ENCODE measurements around the gene BAG3.
A peak's percentile ranks its signal among the peaks of the same experiment; 100 is the strongest.
"Not testable (repeated sequence)": the region's sequence is repeated elsewhere in the genome, so short reads cannot be mapped to it uniquely, and the experiment has no call there.

BAG3 gene

GRCh38 chr10:119613741-119614140 lies 37.4 kb upstream of the BAG3 start:
- DNase-seq (ENCODE audit: low read depth), result no peak
- no peak overlapping the region for H3K4me3 ChIP-seq (ENCODE audit: low read depth, low read length)
- no peak for TF ChIP-seq CTCF (conservative IDR thresholded peaks at IDR 0.05; ENCODE audit: low read depth, low read length)

- no peak overlapping the region for H3K4me3 ChIP-seq (ENCODE audit: low read depth, low read length)
- DNase-seq (ENCODE audit: low read depth), result peak; percentile 13
- no peak for TF ChIP-seq CTCF (conservative IDR thresholded peaks at IDR 0.05; ENCODE audit: low read depth, low read length)
Measured at GRCh38 chr10:119614686-119615085, 36.5 kb upstream of the BAG3 start.

GRCh38 chr10:119616882-119617570 lies 34.2 kb upstream of the BAG3 start:
- TF ChIP-seq CTCF (conservative IDR thresholded peaks at IDR 0.05; ENCODE audit: low read depth, low read length), result peak; percentile 55
- peak; percentile 41 for DNase-seq (ENCODE audit: low read depth)
- H3K4me3 ChIP-seq (ENCODE audit: low read depth, low read length), result no peak overlapping the region

- no peak for TF ChIP-seq CTCF (conservative IDR thresholded peaks at IDR 0.05; ENCODE audit: low read depth, low read length)
- H3K4me3 ChIP-seq (ENCODE audit: low read depth, low read length), result no peak overlapping the region
- DNase-seq (ENCODE audit: low read depth), result no peak
Measured at GRCh38 chr10:119619215-119619614, 32.0 kb upstream of the BAG3 start.

- not testable (repeated sequence) for DNase-seq (ENCODE audit: low read depth)
Measured at GRCh38 chr10:119619811-119620210, 31.4 kb upstream of the BAG3 start.

GRCh38 chr10:119620241-119621077 lies 30.7 kb upstream of the BAG3 start:
- no peak for TF ChIP-seq CTCF (conservative IDR thresholded peaks at IDR 0.05; ENCODE audit: low read depth, low read length)
- peak; percentile 35 for DNase-seq (ENCODE audit: low read depth)
- no peak overlapping the region for H3K4me3 ChIP-seq (ENCODE audit: low read depth, low read length)

More at GRCh38 chr10:119619811-119620210, 31.4 kb upstream of the BAG3 start:
- H3K4me3 ChIP-seq (ENCODE audit: low read depth, low read length), result not testable (repeated sequence)

GRCh38 chr10:119621078-119621384 lies 30.1 kb upstream of the BAG3 start:
- no peak for TF ChIP-seq CTCF (conservative IDR thresholded peaks at IDR 0.05; ENCODE audit: low read depth, low read length)
- no peak for DNase-seq (ENCODE audit: low read depth)
- no peak overlapping the region for H3K4me3 ChIP-seq (ENCODE audit: low read depth, low read length)
